Nephron progenitor cell (in vitro differentiated cells): Measurements from ENCODE around the gene CDH24.

ENCODE experiments used
- DNase-seq: peaks from one replicate; pipeline ENCODE4 v3.0.0; 2021
- H3K27ac Mint-ChIP-seq: 2 replicates; pipeline ENCODE4 v1.8.0; 2021; ENCODE audit warnings: mild to moderate bottlenecking, moderate library complexity, mixed read lengths
- H3K27me3 Mint-ChIP-seq: 2 replicates; pipeline ENCODE4 v1.8.0; 2021; ENCODE audit warnings: mild to moderate bottlenecking, low read depth, mixed read lengths; ENCODE audit not compliant: poor library complexity
- H3K36me3 Mint-ChIP-seq: 2 replicates; pipeline ENCODE4 v1.8.0; 2021; ENCODE audit warnings: low read depth, mixed read lengths
- H3K4me1 Mint-ChIP-seq: 2 replicates; pipeline ENCODE4 v1.8.0; 2021; ENCODE audit warnings: mixed read lengths
- H3K4me3 Mint-ChIP-seq: 2 replicates; pipeline ENCODE4 v1.8.0; 2021; ENCODE audit warnings: mild to moderate bottlenecking, moderate library complexity, mixed read lengths
- H3K9me3 Mint-ChIP-seq: 2 replicates; pipeline ENCODE4 v1.8.0; 2021; ENCODE audit warnings: mild to moderate bottlenecking, moderate library complexity, mixed read lengths
- CTCF ChIP-seq: fragments of 200-600 bp; sonication (generic); IDR thresholded peaks from 2 replicates; pipeline ENCODE4 v1.5.0; 2021; ENCODE audit warnings: antibody characterized with exemption

CDH24 gene

GRCh38 chr14:23085458-23085857 lies 28.1 kb upstream of the CDH24 start:
- Mint-ChIP-seq H3K9me3 (no peaks in the 10 kb centered on the region), H3K36me3 (peaks cover 78% of the 10 kb centered on the region), H3K4me3 (no peak overlapping the region), H3K27ac (peak overlapping the region; percentile 31), H3K27me3 (no peaks in the 10 kb centered on the region), H3K4me1 (no peaks in the 10 kb centered on the region)
- DNase-seq, result no peak
- no peak for TF ChIP-seq CTCF

GRCh38 chr14:23080474-23080873 lies 23.2 kb upstream of the CDH24 start:
- TF ChIP-seq CTCF, result no peak
- peaks cover under 1% of the 10 kb centered on the region for H3K4me1 Mint-ChIP-seq
- DNase-seq, result no peak
- peaks cover 71% of the 10 kb centered on the region for H3K36me3 Mint-ChIP-seq
- peak overlapping the region; percentile 73 for H3K27ac Mint-ChIP-seq
- H3K9me3 Mint-ChIP-seq, result no peaks in the 10 kb centered on the region
- H3K27me3 Mint-ChIP-seq, result no peaks in the 10 kb centered on the region
- no peak overlapping the region for H3K4me3 Mint-ChIP-seq

- Mint-ChIP-seq H3K27me3 (no peaks in the 10 kb centered on the region), H3K4me1 (peaks cover 5% of the 10 kb centered on the region), H3K9me3 (no peaks in the 10 kb centered on the region), H3K4me3 (no peak overlapping the region), H3K27ac (peak overlapping the region; percentile 73), H3K36me3 (peaks cover 69% of the 10 kb centered on the region)
- TF ChIP-seq CTCF, result no peak
- no peak for DNase-seq
Measured at GRCh38 chr14:23079716-23080115, 22.4 kb upstream of the CDH24 start.

- H3K9me3 Mint-ChIP-seq, result no peaks in the 10 kb centered on the region
- H3K36me3 Mint-ChIP-seq, result peaks cover 71% of the 10 kb centered on the region
- peaks cover 5% of the 10 kb centered on the region for H3K4me1 Mint-ChIP-seq
- H3K27ac Mint-ChIP-seq, result peak overlapping the region; percentile 71
- no peak for TF ChIP-seq CTCF
- H3K27me3 Mint-ChIP-seq, result no peaks in the 10 kb centered on the region
- H3K4me3 Mint-ChIP-seq, result no peak overlapping the region
- DNase-seq, result no peak
Measured at GRCh38 chr14:23078692-23079116, 21.4 kb upstream of the CDH24 start.

GRCh38 chr14:23077962-23078361 lies 20.6 kb upstream of the CDH24 start:
- no peaks in the 10 kb centered on the region for H3K9me3 Mint-ChIP-seq
- H3K27me3 Mint-ChIP-seq, result no peaks in the 10 kb centered on the region
- H3K4me1 Mint-ChIP-seq, result peaks cover 7% of the 10 kb centered on the region
- H3K27ac Mint-ChIP-seq, result peak overlapping the region; percentile 91
- peaks cover 65% of the 10 kb centered on the region for H3K36me3 Mint-ChIP-seq
- no peak overlapping the region for H3K4me3 Mint-ChIP-seq
- TF ChIP-seq CTCF, result no peak
- DNase-seq, result no peak

GRCh38 chr14:23076785-23077408 lies 19.6 kb upstream of the CDH24 start:
- TF ChIP-seq CTCF, result peak; percentile 57
- Mint-ChIP-seq H3K4me3 (no peak overlapping the region), H3K9me3 (no peaks in the 10 kb centered on the region), H3K36me3 (peaks cover 74% of the 10 kb centered on the region), H3K4me1 (peaks cover 18% of the 10 kb centered on the region), H3K27ac (no peak overlapping the region), H3K27me3 (no peaks in the 10 kb centered on the region)
- DNase-seq, result no peak
